ENCODE results near the gene SPRYD4. TPM values are rescaled to one million over a fixed set of nuclear protein-coding genes. Genes with fewer than 3 reads are reported as not detected.

The SPRYD4 gene
- total and polyA plus RNA-seq, 9 of the 15 experiments (the other 6 are each of a cell fraction or from before 2014, with no cell fraction given) = 1.8 to 4.7 (median 2.8) TPM

GRCh38 chr12:56437430-56438176, 30.8 kb upstream of the SPRYD4 start (continued):
- peak in 1 of 2 experiments; percentile 55; a peak in 1 of 4 replicates for TF ChIP-seq ZMIZ1 (IDR thresholded peaks at IDR 0.05; ENCODE audit: low read depth in 2 of 2, low read length in 2 of 2)
- TF ChIP-seq, protein P1, sequence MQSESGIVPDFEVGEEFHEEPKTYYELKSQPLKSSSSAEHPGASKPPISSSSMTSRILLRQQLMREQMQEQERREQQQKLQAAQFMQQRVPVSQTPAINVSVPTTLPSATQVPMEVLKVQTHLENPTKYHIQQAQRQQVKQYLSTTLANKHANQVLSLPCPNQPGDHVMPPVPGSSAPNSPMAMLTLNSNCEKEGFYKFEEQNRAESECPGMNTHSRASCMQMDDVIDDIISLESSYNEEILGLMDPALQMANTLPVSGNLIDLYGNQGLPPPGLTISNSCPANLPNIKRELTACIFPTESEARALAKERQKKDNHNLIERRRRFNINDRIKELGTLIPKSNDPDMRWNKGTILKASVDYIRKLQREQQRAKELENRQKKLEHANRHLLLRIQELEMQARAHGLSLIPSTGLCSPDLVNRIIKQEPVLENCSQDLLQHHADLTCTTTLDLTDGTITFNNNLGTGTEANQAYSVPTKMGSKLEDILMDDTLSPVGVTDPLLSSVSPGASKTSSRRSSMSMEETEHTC (IDR thresholded peaks at IDR 0.05) = 0 out of 2 replicates have a peak, but pooled peaks have one; percentile 37
- TF ChIP-seq SLC30A9 (CRISPR knock-in tag; IDR thresholded peaks at IDR 0.05) = no peak
- peak; percentile 91; the same call in 1 of the 2 replicates for TF ChIP-seq ARID3A (IDR thresholded peaks at IDR 0.05; ENCODE audit: borderline replicate concordance, low read depth, low read length)
- TF ChIP-seq, protein P2, sequence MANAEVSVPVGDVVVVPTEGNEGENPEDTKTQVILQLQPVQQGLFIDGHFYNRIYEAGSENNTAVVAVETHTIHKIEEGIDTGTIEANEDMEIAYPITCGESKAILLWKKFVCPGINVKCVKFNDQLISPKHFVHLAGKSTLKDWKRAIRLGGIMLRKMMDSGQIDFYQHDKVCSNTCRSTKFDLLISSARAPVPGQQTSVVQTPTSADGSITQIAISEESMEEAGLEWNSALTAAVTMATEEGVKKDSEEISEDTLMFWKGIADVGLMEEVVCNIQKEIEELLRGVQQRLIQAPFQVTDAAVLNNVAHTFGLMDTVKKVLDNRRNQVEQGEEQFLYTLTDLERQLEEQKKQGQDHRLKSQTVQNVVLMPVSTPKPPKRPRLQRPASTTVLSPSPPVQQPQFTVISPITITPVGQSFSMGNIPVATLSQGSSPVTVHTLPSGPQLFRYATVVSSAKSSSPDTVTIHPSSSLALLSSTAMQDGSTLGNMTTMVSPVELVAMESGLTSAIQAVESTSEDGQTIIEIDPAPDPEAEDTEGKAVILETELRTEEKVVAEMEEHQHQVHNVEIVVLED (CRISPR knock-in tag; IDR thresholded peaks at IDR 0.05) = no peak
- TF ChIP-seq ASH1L (IDR thresholded peaks at IDR 0.05; ENCODE audit: borderline replicate concordance, low read depth, partially characterized antibody) = no peak
- TF ChIP-seq FIP1L1 (IDR thresholded peaks at IDR 0.05; ENCODE audit: low read depth, low read length, poor library complexity, severe bottlenecking) = no peak
- no peak for TF ChIP-seq GTF2F1 (IDR thresholded peaks at IDR 0.05; ENCODE audit: low read depth, low read length)
- TF ChIP-seq NR0B1 (IDR thresholded peaks at IDR 0.05; ENCODE audit: partially characterized antibody) = no peak
- TF ChIP-seq ILF3 (IDR thresholded peaks at IDR 0.05; ENCODE audit: borderline replicate concordance) = no peak

Measured in K562 (cell line).